Measurements from ENCODE around the gene TERT.

TERT gene

DNA sequence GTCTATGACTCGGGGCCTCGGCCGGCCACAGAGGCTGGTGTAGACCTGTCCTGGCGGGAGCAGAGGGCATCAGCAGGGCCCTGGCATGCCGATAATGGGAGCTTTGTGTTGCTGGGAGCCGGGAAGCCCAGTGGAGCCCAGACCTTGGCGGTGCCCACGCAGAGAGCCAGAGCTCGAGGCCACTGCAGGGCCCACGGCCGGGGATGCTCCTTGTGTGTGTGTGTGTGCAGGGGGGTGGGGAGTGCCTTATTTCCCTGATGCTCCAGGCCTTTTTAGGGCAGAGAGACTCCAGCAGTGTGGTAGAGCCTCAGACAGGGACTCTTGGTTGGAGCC lies 75.1 kb downstream of the TERT start:
- TF ChIP-seq CTCF (IDR thresholded peaks at IDR 0.05) = no peak
- Histone ChIP-seq H3K9me3 (no peaks in the 10 kb centered on the region), H3K27me3 (peaks cover 0 to 15% of the 10 kb centered on the region in 2 donors), H3K27ac (no peak overlapping the region), H3K4me1 (no peaks in the 10 kb centered on the region), H3K4me3 (no peak overlapping the region), H3K36me3 (no peaks in the 10 kb centered on the region)
- intact Hi-C loops (cut with DNase I; ENCODE audit: low total_unique reads) = loop anchor here (5.0 kb wide), 1 partner anchor 652 kb away; no protein-coding TSS in a partner anchor
- DNase-seq = no peak

DNA sequence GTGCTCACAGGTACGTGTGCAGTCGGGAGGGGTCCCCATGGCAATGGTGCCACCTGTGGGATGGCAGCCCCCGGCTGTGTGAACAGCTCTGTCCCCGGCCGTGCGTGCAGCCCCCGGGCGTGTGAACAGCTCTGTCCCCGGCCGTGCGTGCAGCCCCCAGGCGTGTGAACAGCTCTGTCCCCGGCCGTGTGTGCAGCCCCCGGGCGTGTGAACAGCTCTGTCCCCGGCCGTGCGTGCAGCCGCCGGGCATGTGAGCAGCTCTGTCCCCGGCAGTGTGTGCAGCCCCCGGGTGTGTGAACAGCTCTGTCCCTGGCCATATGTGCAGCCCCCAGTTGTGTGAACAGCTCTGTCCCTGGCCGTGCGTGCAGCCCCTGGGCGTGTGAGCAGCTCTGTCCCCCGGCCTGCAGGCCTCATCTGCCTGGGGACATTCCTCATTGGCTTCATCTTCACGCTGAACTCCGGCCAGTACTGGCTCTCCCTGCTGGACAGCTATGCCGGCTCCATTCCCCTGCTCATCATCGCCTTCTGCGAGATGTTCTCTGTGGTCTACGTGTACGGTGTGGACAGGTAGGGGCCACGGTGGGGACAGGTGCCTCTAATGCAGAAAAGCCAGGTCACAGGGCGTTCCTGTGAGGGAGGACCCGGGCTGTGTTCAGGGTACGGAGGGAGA lies 75.6 kb downstream of the TERT start:
- Histone ChIP-seq H3K4me1 (no peaks in the 10 kb centered on the region), H3K9me3 (no peaks in the 10 kb centered on the region), H3K36me3 (no peaks in the 10 kb centered on the region), H3K27me3 (peaks cover 0 to 13% of the 10 kb centered on the region in 2 donors), H3K27ac (no peak overlapping the region), H3K4me3 (no peak overlapping the region)
- no peak for TF ChIP-seq CTCF (IDR thresholded peaks at IDR 0.05)
- intact Hi-C loops (cut with DNase I; ENCODE audit: low total_unique reads) = loop anchor here (5.0 kb wide), 1 partner anchor 652 kb away; no protein-coding TSS in a partner anchor
- DNase-seq = no peak

DNA sequence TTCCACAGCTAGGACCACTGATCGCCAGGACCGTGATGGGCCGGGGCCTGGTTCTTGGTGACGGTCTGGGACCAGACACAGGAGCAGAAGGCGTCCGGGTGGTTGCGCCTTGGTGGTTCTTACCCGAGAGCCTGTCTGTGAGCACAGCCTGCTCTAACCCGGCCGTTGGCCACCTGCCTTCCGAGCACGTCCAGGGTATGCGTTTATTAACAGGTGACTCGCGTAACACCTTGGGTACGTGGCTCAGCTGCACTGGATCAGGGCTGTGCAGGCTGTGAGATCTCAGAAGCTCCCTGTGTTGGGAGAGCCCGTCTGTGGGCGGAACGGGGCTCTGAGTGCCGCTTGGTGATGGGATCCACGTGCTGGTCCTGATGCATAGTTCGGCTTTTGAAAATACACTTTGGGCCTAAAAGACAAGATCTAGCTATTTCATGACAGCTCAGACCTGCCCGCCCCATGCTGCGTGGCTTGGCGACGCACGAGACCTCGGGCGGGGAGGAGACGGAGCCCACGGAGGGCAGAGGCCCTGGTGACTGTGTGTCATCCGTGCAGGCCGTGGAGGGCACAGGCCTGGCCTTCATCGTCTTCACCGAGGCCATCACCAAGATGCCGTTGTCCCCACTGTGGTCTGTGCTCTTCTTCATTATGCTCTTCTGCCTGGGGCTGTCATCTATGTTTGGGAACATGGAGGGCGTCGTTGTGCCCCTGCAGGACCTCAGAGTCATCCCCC lies 76.4 kb downstream of the TERT start:
- peaks cover 0 to 17% of the 10 kb centered on the region in 2 donors for H3K27me3 ChIP-seq
- intact Hi-C loops (cut with DNase I; ENCODE audit: low total_unique reads) = loop anchor here (5.0 kb wide), 1 partner anchor 651 kb away; no protein-coding TSS in a partner anchor
- H3K9me3 ChIP-seq = no peaks in the 10 kb centered on the region
- no peaks in the 10 kb centered on the region for H3K36me3 ChIP-seq
- no peak for TF ChIP-seq CTCF (IDR thresholded peaks at IDR 0.05)
- no peaks in the 10 kb centered on the region for H3K4me1 ChIP-seq
- no peak overlapping the region for H3K4me3 ChIP-seq
- no peak overlapping the region for H3K27ac ChIP-seq
- no peak for DNase-seq

- Histone ChIP-seq H3K27me3 (peaks cover 0 to 18% of the 10 kb centered on the region in 2 donors), H3K4me3 (no peak overlapping the region), H3K27ac (no peak overlapping the region), H3K9me3 (no peaks in the 10 kb centered on the region), H3K36me3 (no peaks in the 10 kb centered on the region), H3K4me1 (no peaks in the 10 kb centered on the region)
- no peak for DNase-seq
- no peak for TF ChIP-seq CTCF (IDR thresholded peaks at IDR 0.05)
- intact Hi-C loops (cut with DNase I; ENCODE audit: low total_unique reads) = loop anchor here (5.0 kb wide), 1 partner anchor 650 kb away; no protein-coding TSS in a partner anchor
Observed at GRCh38 chr5:1217596-1218206, 77.2 kb downstream of the TERT start.

GRCh38 chr5:1216918-1217295 lies 78.0 kb downstream of the TERT start:
- no peak overlapping the region for H3K4me3 ChIP-seq
- no peaks in the 10 kb centered on the region for H3K9me3 ChIP-seq
- H3K27ac ChIP-seq = no peak overlapping the region
- intact Hi-C loops (cut with DNase I; ENCODE audit: low total_unique reads) = loop anchor here (5.0 kb wide), 1 partner anchor 650 kb away; no protein-coding TSS in a partner anchor
- TF ChIP-seq CTCF (IDR thresholded peaks at IDR 0.05) = no peak
- no peaks in the 10 kb centered on the region for H3K4me1 ChIP-seq
- no peaks in the 10 kb centered on the region for H3K36me3 ChIP-seq
- H3K27me3 ChIP-seq = peaks cover 0 to 18% of the 10 kb centered on the region in 2 donors
- no peak for DNase-seq
